ENCODE measurements around the gene AVPR1B. TPM values are rescaled to one million over a fixed set of nuclear protein-coding genes. Genes with fewer than 3 reads are reported as not detected.

The AVPR1B gene
- total and polyA plus RNA-seq, 9 donors = not detected

DNA sequence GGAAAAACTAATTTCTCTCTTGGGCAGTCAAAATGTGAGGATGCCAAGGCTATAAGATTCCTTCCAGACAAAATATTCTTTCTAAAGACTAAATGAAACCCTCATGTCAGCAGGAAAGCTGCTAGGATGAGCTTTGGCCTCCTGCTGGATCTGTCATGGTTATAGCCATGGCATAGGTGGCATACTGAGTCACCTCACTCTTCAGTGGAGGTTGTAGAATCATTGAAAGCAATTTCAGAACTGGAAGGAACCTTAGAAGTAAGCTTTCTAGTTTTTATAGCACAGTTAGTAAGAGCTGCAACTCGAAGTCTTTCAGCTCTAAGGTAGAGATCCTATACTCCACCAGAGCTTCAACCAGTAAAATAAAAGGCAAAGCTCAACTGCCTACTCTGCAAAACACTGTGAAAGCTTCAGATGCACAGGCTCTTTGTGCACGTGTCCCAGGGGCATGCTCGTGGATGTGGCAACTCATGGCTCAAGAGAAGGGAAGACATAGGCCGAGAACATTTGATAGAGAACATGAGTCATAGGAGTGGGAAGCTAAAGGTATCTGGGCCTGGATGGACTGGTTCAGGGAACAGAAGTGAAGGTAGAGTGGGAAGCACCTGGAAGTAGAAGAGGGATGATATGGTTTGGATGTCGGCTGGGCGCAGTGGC is 5.8 kb downstream of the AVPR1B start:
- no peaks in the 10 kb centered on the region for H3K9me3 ChIP-seq
- H3K36me3 ChIP-seq = no peaks in the 10 kb centered on the region
- TF ChIP-seq, protein P1, sequence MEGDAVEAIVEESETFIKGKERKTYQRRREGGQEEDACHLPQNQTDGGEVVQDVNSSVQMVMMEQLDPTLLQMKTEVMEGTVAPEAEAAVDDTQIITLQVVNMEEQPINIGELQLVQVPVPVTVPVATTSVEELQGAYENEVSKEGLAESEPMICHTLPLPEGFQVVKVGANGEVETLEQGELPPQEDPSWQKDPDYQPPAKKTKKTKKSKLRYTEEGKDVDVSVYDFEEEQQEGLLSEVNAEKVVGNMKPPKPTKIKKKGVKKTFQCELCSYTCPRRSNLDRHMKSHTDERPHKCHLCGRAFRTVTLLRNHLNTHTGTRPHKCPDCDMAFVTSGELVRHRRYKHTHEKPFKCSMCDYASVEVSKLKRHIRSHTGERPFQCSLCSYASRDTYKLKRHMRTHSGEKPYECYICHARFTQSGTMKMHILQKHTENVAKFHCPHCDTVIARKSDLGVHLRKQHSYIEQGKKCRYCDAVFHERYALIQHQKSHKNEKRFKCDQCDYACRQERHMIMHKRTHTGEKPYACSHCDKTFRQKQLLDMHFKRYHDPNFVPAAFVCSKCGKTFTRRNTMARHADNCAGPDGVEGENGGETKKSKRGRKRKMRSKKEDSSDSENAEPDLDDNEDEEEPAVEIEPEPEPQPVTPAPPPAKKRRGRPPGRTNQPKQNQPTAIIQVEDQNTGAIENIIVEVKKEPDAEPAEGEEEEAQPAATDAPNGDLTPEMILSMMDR (IDR thresholded peaks at IDR 0.05) = no peak
- TF ChIP-seq EP300 (IDR thresholded peaks at IDR 0.05) (no peak), POLR2A (IDR thresholded peaks at IDR 0.05) (no peak)
- H3K4me1 ChIP-seq (ENCODE audit: insufficient read depth) = peaks cover under 1% of the 10 kb centered on the region
- H3K27me3 ChIP-seq = no peaks in the 10 kb centered on the region
- intact Hi-C loops (cut with DNase I) = no loop called here
- whole genome bisulfite sequencing, 3 donors = 82 to 94% (median 91%) methylated on average over 6 of the region's 6 CpGs
- H3K27ac ChIP-seq = no peak overlapping the region
- DNase-seq = no peak
- H3K4me3 ChIP-seq = no peak overlapping the region

- no peak overlapping the region for H3K4me3 ChIP-seq
- intact Hi-C loops (cut with DNase I) = no loop called here
- H3K36me3 ChIP-seq = no peaks in the 10 kb centered on the region
- peaks cover 2% of the 10 kb centered on the region for H3K4me1 ChIP-seq (ENCODE audit: insufficient read depth)
- TF ChIP-seq POLR2A (IDR thresholded peaks at IDR 0.05) (no peak), EP300 (IDR thresholded peaks at IDR 0.05) (no peak)
- TF ChIP-seq, protein P1 (IDR thresholded peaks at IDR 0.05) = no peak
- no peak overlapping the region for H3K27ac ChIP-seq
- WGBS, 3 donors = 95 to 97% (median 95%) methylated on average over 3 of the region's 3 CpGs
- DNase-seq = no peak
- no peaks in the 10 kb centered on the region for H3K9me3 ChIP-seq
- H3K27me3 ChIP-seq = no peaks in the 10 kb centered on the region
Observed at GRCh38 chr1:206110820-206111219, 6.4 kb downstream of the AVPR1B start.

DNA sequence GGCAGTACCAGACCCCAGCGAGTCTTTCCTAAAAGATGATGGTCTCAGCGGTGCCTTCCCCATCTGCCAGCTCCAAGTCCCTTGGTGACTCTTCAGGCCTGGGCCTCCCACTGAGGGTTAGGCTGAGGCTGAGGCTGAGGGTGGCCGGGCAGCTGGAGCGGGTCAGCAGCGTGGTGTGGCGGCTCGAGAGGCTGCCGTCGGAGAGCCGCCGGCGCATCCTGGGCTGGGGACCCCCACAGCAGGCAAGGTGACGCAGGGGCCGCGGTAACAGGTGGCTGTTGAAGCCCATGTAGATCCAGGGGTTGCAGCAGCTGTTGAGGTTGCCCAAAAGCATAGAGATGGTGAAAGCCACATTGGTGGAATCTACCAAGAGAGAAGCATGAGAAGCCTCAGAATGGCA is 7.0 kb downstream of the AVPR1B start:
- no peaks in the 10 kb centered on the region for H3K36me3 ChIP-seq
- H3K9me3 ChIP-seq = no peaks in the 10 kb centered on the region
- no peak for DNase-seq
- intact Hi-C loops (cut with DNase I) = no loop called here
- 88 to 95% (median 95%) methylated on average over 15 of the region's 15 CpGs for WGBS, 3 donors
- peaks cover 2% of the 10 kb centered on the region for H3K4me1 ChIP-seq (ENCODE audit: insufficient read depth)
- no peaks in the 10 kb centered on the region for H3K27me3 ChIP-seq
- H3K27ac ChIP-seq = no peak overlapping the region
- TF ChIP-seq POLR2A (IDR thresholded peaks at IDR 0.05) (no peak), EP300 (IDR thresholded peaks at IDR 0.05) (no peak)
- TF ChIP-seq, protein P1 (IDR thresholded peaks at IDR 0.05) = no peak
- H3K4me3 ChIP-seq = no peak overlapping the region

DNA sequence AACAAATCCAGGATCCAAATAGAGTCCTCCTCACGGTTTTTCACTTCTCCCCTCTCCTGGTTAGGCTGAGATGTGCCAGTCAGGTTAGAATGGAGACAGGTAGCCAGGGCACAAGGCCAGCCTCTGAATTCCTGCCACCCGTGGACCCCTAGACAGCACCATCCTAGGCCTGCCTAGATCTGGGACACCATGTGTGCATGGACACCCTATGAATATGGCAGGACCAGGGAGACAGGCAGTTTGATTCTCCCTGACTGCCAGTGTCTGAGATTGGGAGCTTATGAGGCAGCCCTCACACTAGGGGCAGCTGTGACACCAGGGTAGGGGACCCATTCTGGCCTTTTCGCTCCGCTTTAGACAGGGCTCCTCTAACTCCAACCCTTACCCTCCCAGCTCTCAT is 7.5 kb downstream of the AVPR1B start:
- no peak for DNase-seq
- no peaks in the 10 kb centered on the region for H3K27me3 ChIP-seq
- H3K4me3 ChIP-seq = no peak overlapping the region
- WGBS, 3 donors = 73 to 89% (median 86%) methylated on average over 4 of the region's 4 CpGs
- peaks cover 2% of the 10 kb centered on the region for H3K4me1 ChIP-seq (ENCODE audit: insufficient read depth)
- intact Hi-C loops (cut with DNase I) = loop anchor here (5.0 kb wide), 3 partner anchors 122 to 317 kb away; no protein-coding TSS in a partner anchor
- no peak for TF ChIP-seq EP300 (IDR thresholded peaks at IDR 0.05)
- TF ChIP-seq, protein P1 (IDR thresholded peaks at IDR 0.05) = no peak
- no peak for TF ChIP-seq POLR2A (IDR thresholded peaks at IDR 0.05)
- H3K9me3 ChIP-seq = no peaks in the 10 kb centered on the region
- H3K27ac ChIP-seq = no peak overlapping the region
- no peaks in the 10 kb centered on the region for H3K36me3 ChIP-seq

All from ovary (tissue), 9 donors.